ENCODE measurements around the gene RWDD3. TPM values are rescaled to one million over a fixed set of nuclear protein-coding genes. Genes with fewer than 3 reads are reported as not detected.

RWDD3 gene
- total and polyA plus RNA-seq, 4 donors, result 8.0 to 39.9 (median 13.4) TPM

DNA sequence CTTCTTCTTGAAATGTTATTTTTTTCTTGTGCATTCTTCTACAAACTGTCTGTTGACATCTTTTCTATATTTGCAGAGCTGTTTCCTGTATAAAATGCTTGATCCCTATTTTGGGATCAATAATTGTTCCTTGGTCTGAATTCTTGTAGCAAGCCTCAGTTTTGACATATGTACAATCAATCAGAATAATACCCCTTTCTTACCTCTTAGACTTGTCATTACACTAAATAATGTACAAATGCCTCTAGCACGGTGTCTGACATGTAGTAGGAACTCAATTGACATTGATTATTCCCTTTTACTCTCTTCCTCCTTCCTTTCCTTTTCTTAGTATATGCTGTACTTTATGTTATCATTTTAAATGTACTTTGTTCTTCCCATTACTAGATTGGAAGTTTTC, 25.2 kb downstream of the RWDD3 start:
- no peak for ATAC-seq (ENCODE audit: insufficient read depth, low FRiP score)
- H3K9me3 ChIP-seq (ENCODE audit: control insufficient read depth in 4 of 4, insufficient read depth in 3 of 4, low read length in 3 of 4), result peaks cover 0 to 1% (median 0%) of the 10 kb centered on the region in 4 donors
- 86 to 89% methylated on average over 1 of the region's 1 CpG for WGBS, 2 donors
- no peaks in the 10 kb centered on the region for H3K36me3 ChIP-seq (ENCODE audit: control insufficient read depth in 4 of 4, insufficient read depth in 4 of 4, low read length in 4 of 4)
- H3K9ac ChIP-seq (ENCODE audit: insufficient read depth in 1 of 2, low read length in 2 of 2), result no peak overlapping the region
- H3K4me3 ChIP-seq, result no peak overlapping the region
- TF ChIP-seq CTCF (IDR thresholded peaks at IDR 0.05; ENCODE audit: control extremely low read depth, extremely low read depth), result no peak
- no peak for DNase-seq
- H3K27me3 ChIP-seq (ENCODE audit: control insufficient read depth in 3 of 3, insufficient read depth in 3 of 3, low read length in 2 of 3), result no peaks in the 10 kb centered on the region
- H3K27ac ChIP-seq (ENCODE audit: low read depth in 1 of 2, low read length in 1 of 2), result no peak overlapping the region
- H3K4me1 ChIP-seq (ENCODE audit: control insufficient read depth in 5 of 5, insufficient read depth in 5 of 5, low read length in 5 of 5), result no peaks in the 10 kb centered on the region

GRCh38 chr1:95262913-95263312, 28.9 kb downstream of the RWDD3 start:
- ATAC-seq (ENCODE audit: insufficient read depth, low FRiP score) (no peak), DNase-seq (no peak)
- Histone ChIP-seq H3K9ac (ENCODE audit: insufficient read depth in 1 of 2, low read length in 2 of 2) (no peak overlapping the region), H3K4me1 (ENCODE audit: control insufficient read depth in 5 of 5, insufficient read depth in 5 of 5, low read length in 5 of 5) (no peaks in the 10 kb centered on the region), H3K4me3 (no peak overlapping the region), H3K9me3 (ENCODE audit: control insufficient read depth in 4 of 4, insufficient read depth in 3 of 4, low read length in 3 of 4) (peaks cover 0 to 1% (median 0%) of the 10 kb centered on the region in 4 donors), H3K36me3 (ENCODE audit: control insufficient read depth in 4 of 4, insufficient read depth in 4 of 4, low read length in 4 of 4) (no peaks in the 10 kb centered on the region), H3K27me3 (ENCODE audit: control insufficient read depth in 3 of 3, insufficient read depth in 3 of 3, low read length in 2 of 3) (no peaks in the 10 kb centered on the region), H3K27ac (ENCODE audit: low read depth in 1 of 2, low read length in 1 of 2) (no peak overlapping the region)
- WGBS, 2 donors, result 75 to 92% methylated on average over 4 of the region's 4 CpGs
- no peak for TF ChIP-seq CTCF (IDR thresholded peaks at IDR 0.05; ENCODE audit: control extremely low read depth, extremely low read depth)

DNA sequence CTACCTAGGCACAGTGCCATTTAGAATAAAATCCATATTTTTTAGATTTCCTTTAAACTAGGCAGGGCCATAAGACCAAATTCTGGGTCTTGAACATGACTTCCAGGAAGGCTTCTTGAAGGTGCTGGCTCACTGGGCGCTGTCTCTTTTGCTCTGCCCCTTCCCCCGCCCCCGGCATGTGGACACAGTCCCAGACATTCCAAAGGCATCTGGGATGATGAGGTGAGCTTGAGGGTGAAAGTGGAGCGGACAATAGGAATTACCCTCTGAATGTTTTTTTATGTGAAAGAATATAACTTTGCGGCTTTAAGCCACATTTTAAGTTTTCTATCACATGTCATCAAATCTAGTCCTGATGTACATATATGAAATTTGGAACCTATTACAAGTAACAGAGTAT, 29.4 kb downstream of the RWDD3 start:
- no peaks in the 10 kb centered on the region for H3K36me3 ChIP-seq (ENCODE audit: control insufficient read depth in 4 of 4, insufficient read depth in 4 of 4, low read length in 4 of 4)
- ATAC-seq (ENCODE audit: insufficient read depth, low FRiP score), result no peak
- no peak for DNase-seq
- peaks cover 0 to 1% (median 0%) of the 10 kb centered on the region in 4 donors for H3K9me3 ChIP-seq (ENCODE audit: control insufficient read depth in 4 of 4, insufficient read depth in 3 of 4, low read length in 3 of 4)
- H3K9ac ChIP-seq (ENCODE audit: insufficient read depth in 1 of 2, low read length in 2 of 2), result no peak overlapping the region
- H3K27me3 ChIP-seq (ENCODE audit: control insufficient read depth in 3 of 3, insufficient read depth in 3 of 3, low read length in 2 of 3), result no peaks in the 10 kb centered on the region
- H3K4me1 ChIP-seq (ENCODE audit: control insufficient read depth in 5 of 5, insufficient read depth in 5 of 5, low read length in 5 of 5), result no peaks in the 10 kb centered on the region
- no peak overlapping the region for H3K4me3 ChIP-seq
- no peak for TF ChIP-seq CTCF (IDR thresholded peaks at IDR 0.05; ENCODE audit: control extremely low read depth, extremely low read depth)
- 87 to 90% methylated on average over 5 of the region's 5 CpGs for WGBS, 2 donors
- H3K27ac ChIP-seq (ENCODE audit: low read depth in 1 of 2, low read length in 1 of 2), result no peak overlapping the region

GRCh38 chr1:95265106-95265505, 31.1 kb downstream of the RWDD3 start:
- TF ChIP-seq CTCF (IDR thresholded peaks at IDR 0.05; ENCODE audit: control extremely low read depth, extremely low read depth), result no peak
- H3K9ac ChIP-seq (ENCODE audit: insufficient read depth in 1 of 2, low read length in 2 of 2), result no peak overlapping the region
- DNase-seq (no peak), ATAC-seq (ENCODE audit: insufficient read depth, low FRiP score) (no peak)
- peaks cover 0 to 1% (median 0%) of the 10 kb centered on the region in 4 donors for H3K9me3 ChIP-seq (ENCODE audit: control insufficient read depth in 4 of 4, insufficient read depth in 3 of 4, low read length in 3 of 4)
- no peaks in the 10 kb centered on the region for H3K4me1 ChIP-seq (ENCODE audit: control insufficient read depth in 5 of 5, insufficient read depth in 5 of 5, low read length in 5 of 5)
- no peak overlapping the region for H3K4me3 ChIP-seq
- no peak overlapping the region for H3K27ac ChIP-seq (ENCODE audit: low read depth in 1 of 2, low read length in 1 of 2)
- no peaks in the 10 kb centered on the region for H3K27me3 ChIP-seq (ENCODE audit: control insufficient read depth in 3 of 3, insufficient read depth in 3 of 3, low read length in 2 of 3)
- 74 to 80% methylated on average over 2 of the region's 2 CpGs for WGBS, 2 donors
- no peaks in the 10 kb centered on the region for H3K36me3 ChIP-seq (ENCODE audit: control insufficient read depth in 4 of 4, insufficient read depth in 4 of 4, low read length in 4 of 4)

All from lung (tissue), 12 donors.